T-helper 1 cell treated with Interleukin-12 subunit alpha and Interleukin-12 subunit beta and Interleukin-4 antibody, amounts not matched to agents 30 ng/mL and 1 ng/mL, for 36 hours (primary cell): ENCODE data around the gene GRM5. TPM values are rescaled to one million over a fixed set of nuclear protein-coding genes. Genes with fewer than 3 reads are reported as not detected.
"Not testable (repeated sequence)": the region's sequence is repeated elsewhere in the genome, so short reads cannot be mapped to it uniquely, and the experiment has no call there.

Experiments
- intact Hi-C: fragments of 100-400 bp; cut with micrococcal nuclease; formaldehyde crosslinking; loops from one replicate; pipeline ENCODE4 v1.15.1; 2024
- total RNA-seq: library from RNA; stranded (reverse); gene quantifications from 2 replicates; pipeline ENCODE4 v1.2.3, GENCODE V29; 2022

GRM5 gene
- total RNA-seq, 1 donor from 2014 or later: not detected

GRCh38 chr11:88508759-88509581, 556.8 kb downstream of the GRM5 start:
- intact Hi-C loops: loop anchor here (2.0 kb wide), 1 partner anchor 20 kb away; no protein-coding TSS in a partner anchor

DNA sequence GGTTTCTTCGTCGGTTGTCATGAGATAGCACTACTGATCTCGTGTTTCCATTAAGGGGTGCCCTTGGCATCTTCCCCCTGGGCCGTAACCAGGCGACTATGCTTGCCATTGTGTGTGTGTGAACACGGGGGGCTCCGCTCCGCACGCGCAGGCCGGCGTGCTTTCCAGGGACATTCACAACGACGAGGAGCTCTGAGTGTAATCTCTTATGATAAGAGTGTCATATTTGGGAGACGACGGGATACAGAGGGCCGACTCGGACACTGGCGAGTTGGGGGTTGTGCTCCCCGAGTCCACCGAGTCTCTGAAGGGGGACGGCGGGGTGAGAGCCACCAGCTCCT, 557.4 kb downstream of the GRM5 start:
- intact Hi-C loops: loop anchor here (2.0 kb wide), 1 partner anchor 20 kb away; no protein-coding TSS in a partner anchor

DNA sequence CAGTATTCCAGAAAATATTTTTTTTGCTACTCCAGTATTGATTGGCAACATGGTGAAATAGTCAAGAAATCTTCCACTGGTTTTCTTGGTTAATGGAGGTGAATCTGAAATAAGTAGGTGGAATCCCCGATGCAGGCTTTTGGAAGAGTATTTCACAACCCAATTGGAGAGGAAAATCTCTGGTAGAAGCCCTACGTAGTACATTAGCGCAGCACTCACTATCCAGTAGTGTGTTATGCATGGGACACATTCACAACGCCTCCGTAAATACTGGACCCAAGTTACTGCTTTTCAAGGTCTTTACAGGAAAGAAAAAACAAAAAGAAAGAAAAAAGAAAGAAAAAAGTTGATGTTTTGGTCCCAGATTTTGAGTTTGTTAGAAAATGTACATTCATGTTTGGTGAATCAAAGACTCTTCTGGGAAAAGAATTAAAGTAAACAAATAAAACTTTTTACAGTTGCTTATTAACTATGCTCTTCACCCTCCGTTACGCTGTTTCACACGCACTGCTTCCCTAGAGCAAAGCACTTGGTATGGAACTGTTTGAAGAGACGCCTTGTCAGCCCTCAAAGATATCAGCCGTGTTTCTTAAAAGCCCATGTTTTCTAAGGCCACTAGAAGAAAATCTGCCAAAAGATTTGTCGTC, 557.9 kb downstream of the GRM5 start:
- intact Hi-C loops: loop anchor here (2.0 kb wide), 1 partner anchor 21 kb away; no protein-coding TSS in a partner anchor

- intact Hi-C loops: no loop called here
These were observed 564.2 kb downstream of the GRM5 start for GRCh38 chr11:88501541-88501940.

- intact Hi-C loops: loop anchor here (5.0 kb wide), 1 partner anchor 264 kb away; no protein-coding TSS in a partner anchor
These were observed 569.9 kb downstream of the GRM5 start for GRCh38 chr11:88495836-88496235.

GRCh38 chr11:88494848-88495247, 570.9 kb downstream of the GRM5 start:
- intact Hi-C loops: loop anchor here (5.0 kb wide), 1 partner anchor 263 kb away; no protein-coding TSS in a partner anchor

- intact Hi-C loops: no loop called here
These were observed 574.1 kb downstream of the GRM5 start for GRCh38 chr11:88491674-88492073.

DNA sequence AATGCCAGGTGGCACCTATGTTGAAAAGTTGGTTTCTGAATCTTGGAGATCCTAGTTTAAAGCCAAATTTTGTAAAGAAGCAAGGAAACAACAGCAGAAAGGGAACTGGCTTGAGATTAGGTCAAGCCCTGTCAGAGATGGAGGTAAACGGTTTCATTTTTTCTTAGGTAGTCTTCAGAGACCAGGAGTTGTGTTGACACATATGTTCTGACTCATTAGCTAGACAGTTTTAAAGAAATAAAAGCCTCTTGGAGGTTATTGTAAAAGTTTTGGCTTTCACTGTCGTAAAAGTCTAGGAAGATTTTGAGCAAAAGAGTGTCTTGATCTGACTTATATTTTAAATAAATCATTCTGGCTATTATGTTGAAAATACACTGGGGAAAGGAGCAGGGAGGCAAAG, 576.8 kb downstream of the GRM5 start:
- intact Hi-C loops: no loop called here

- intact Hi-C loops: no loop called here
These were observed 578.1 kb downstream of the GRM5 start for GRCh38 chr11:88487646-88488045.

GRCh38 chr11:88484873-88485621, 580.7 kb downstream of the GRM5 start:
- intact Hi-C loops: loop anchor here (1.0 to 5.0 kb wide), 4 partner anchors 59 to 382 kb away; no protein-coding TSS in a partner anchor

DNA sequence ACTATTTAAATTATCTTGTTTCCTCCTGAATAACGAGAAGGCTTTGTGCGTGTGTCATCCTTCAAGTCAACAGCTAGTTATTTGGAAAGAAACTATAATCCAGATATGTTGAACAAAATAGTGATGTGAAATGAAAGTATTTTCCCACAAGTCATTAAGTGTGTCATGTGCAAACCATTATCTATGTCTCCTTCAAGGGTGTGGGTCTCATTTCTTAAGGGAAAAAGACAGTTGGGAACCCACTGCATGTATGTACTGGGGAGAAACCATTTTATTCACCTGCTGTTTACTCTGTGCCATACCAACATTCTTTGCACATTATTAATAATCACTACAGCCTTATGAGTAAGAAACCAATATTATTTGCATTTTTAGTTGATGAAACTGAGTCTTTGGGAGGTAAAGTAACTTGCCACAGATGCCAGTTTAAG, 582.9 kb downstream of the GRM5 start:
- intact Hi-C loops: loop anchor here (5.0 kb wide), 1 partner anchor 251 kb away; no protein-coding TSS in a partner anchor

GRCh38 chr11:88480223-88480622, 585.6 kb downstream of the GRM5 start:
- intact Hi-C loops: loop anchor here (5.0 kb wide), 1 partner anchor 248 kb away; no protein-coding TSS in a partner anchor

DNA sequence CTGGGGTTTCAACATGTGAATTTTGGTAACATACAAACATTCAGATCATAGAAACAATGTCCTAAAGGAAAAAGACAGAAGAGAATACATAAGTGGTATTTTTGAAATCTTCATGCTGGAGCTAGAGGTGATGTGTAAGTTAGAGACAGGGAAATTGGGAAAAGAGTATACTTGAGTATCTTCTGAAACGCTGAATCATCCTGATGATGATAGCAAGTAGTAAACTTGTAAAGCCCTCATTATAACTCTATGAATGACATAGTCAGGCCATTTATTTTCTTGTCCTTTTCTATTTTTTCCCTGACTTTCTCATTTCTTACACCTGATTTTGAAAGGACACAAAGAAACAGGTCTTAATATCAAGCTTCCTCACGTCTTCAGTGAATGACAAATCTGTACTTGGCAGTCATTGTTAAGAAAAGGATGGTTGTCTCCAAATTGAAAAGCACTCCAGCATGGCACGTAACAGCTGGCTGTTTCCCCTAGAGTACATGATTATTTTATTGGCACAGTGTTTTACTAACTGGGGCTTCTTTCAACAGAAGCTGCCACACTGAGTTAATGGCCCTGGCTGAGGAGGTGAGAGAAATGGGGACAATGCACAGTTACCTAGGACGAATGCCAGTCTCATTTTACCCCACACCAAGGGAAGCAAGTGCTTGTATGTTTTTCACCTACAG, 587.5 kb downstream of the GRM5 start:
- intact Hi-C loops: no loop called here

DNA sequence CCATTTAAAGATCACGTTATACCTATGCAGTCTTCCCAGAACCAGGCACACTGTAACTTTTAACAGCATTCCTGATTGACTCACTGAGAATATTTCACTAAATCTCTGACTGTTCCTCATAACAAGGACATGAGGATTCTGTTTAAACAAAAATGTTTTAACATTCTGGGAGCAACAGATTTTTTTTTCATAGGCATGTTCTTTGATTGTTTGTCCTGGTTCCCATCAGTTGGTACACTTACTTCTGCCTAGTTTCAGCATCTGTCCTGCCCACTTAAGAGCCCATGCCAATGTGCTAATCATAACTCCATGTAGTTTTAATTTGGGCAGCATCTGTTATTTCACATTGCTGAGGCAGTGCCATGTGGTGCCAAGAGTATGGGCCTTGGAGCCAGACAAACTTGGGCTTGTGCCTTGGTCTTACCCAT, 589.8 kb downstream of the GRM5 start:
- intact Hi-C loops: no loop called here

DNA sequence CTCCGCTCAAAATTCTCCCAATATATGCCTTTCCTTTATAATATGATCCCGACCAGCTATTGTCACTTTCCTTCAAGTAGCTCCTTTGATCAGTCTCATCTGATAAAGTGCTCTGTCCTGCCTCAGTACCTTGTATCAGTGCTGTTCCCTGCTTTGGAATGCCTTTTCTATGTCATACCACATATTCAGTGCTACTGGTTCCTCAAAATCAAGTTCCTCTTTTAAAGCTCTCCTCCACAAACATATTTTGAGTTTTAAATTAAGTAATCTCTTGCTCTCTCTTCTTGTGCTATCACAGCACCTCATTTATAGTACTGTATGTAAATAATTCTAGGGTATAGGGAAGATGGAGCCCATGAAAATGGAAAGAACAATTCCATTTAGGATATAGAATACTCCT, 591.1 kb downstream of the GRM5 start:
- intact Hi-C loops: no loop called here

DNA sequence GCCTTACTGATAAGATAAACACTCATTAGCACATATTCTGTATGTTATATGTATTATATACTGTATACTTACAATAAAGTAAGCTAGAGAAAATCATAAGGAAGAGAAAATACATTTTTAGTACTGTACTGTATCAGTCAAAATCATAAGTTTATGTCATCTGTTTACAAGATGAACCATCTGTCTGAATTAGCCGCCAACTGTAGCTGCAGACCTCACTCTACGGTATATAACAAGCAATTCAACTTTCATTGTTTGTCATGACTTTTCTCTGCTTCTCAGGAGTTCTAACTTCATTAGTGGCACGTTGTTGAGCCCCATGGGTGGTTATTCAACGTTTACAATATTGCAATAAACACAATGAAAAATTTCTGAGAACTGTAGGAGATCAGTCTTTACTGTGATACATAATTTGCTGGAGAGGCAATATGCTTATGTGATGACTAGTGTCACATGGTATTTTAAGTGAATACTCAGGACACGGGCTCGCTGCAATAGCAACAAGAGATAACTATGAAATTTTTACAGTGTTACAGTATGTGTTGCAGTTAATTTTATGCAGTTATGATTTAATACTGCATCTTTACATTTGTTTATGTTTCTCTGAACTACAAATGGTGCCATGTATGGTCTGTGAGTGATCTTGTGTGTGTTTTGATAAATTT, 596.1 kb downstream of the GRM5 start:
- intact Hi-C loops: no loop called here

DNA sequence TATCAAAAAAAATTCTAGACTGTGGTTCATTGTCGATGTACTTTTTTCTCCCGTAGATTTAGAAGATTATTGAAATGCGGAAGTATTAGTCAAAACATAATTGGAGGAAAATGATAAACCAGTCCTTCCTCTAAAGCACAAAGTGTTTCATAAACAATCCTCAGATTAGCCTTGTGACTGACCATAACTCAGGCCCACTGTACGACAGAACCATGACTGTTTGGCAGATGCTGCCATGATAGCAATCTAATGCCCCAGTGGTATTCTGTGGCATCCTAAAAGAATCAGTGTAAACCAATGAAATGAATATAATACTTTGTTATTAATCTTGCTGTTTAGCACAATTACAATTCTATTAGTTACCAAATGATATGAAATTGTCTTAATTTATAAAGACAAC, 601.3 kb downstream of the GRM5 start:
- intact Hi-C loops: no loop called here

GRCh38 chr11:88463301-88463700, 602.5 kb downstream of the GRM5 start:
- intact Hi-C loops: not testable (repeated sequence)

DNA sequence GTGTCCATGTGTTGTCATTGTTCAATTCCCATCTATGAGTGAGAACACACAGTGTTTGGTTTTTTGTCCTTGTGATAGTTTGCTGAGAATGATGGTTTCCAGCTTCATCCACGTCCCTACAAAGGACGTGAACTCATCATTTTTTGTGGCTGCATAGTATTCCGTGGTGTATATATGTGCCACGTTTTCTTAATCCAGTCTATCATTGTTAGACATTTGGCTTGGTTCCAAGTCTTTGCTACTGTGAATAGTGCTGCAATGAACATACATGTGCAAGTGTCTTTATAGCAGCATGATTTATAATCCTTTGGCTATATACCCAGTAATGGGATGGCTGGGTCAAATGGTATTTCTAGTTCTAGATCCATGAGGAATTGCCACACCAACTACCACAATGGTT, 607.7 kb downstream of the GRM5 start:
- intact Hi-C loops: not testable (repeated sequence)

DNA sequence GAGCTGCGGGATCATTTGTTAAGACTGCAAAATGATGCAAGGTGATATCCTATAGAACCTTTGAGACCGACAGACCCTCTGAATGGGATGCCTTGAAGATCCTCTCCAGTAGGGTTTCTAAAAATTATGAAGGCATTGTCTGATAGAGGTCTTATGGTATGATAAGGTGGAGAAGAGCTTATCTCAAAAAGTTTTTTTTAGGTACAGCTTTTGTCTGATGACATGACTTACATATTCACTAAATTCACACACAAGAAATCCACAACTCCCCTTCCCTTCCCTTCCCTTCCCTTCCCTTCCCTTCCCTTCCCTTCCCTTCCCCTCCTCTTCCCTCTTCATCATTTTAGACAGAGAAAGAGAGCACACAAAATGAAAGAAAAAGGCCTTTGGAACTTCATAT, 609.8 kb downstream of the GRM5 start:
- intact Hi-C loops: no loop called here
